Measurements from ENCODE around the gene STAT4.

- TF ChIP-seq, protein P1, sequence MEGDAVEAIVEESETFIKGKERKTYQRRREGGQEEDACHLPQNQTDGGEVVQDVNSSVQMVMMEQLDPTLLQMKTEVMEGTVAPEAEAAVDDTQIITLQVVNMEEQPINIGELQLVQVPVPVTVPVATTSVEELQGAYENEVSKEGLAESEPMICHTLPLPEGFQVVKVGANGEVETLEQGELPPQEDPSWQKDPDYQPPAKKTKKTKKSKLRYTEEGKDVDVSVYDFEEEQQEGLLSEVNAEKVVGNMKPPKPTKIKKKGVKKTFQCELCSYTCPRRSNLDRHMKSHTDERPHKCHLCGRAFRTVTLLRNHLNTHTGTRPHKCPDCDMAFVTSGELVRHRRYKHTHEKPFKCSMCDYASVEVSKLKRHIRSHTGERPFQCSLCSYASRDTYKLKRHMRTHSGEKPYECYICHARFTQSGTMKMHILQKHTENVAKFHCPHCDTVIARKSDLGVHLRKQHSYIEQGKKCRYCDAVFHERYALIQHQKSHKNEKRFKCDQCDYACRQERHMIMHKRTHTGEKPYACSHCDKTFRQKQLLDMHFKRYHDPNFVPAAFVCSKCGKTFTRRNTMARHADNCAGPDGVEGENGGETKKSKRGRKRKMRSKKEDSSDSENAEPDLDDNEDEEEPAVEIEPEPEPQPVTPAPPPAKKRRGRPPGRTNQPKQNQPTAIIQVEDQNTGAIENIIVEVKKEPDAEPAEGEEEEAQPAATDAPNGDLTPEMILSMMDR (conservative IDR thresholded peaks at IDR 0.05 in 1 of 2, IDR thresholded peaks at IDR 0.05 in 1 of 2; ENCODE audit: extremely low read depth in 1 of 2, insufficient read depth in 1 of 2, low read depth in 1 of 2, low read length in 2 of 2), result no peak
- no peak for TF ChIP-seq EZH2 (IDR thresholded peaks at IDR 0.05; ENCODE audit: borderline replicate concordance, low read length)
Measured at GRCh38 chr2:191199929-191200512, 49.2 kb upstream of the STAT4 start.

Data from mammary epithelial cell (primary cell).